Astrocyte (in vitro differentiated cells and primary cell): ENCODE data around the gene FER. TPM values are rescaled to one million over a fixed set of nuclear protein-coding genes. Genes with fewer than 3 reads are reported as not detected.

Experiments used
- DNase-seq: peaks from one replicate; pipeline ENCODE4 v3.0.0-alpha.2; 2010; ENCODE audit warnings: low read depth
- FAIRE-seq: peaks from 2 replicates; lab custom pipeline; 2011; peaks lifted over from hg19 to GRCh38; lab: Jason Lieb, UNC
- H2AFZ ChIP-seq: 2 replicates; pipeline ENCODE4 v1.6.0; 2012; ENCODE audit warnings: low read depth, low read length, inconsistent platforms
- H3K27ac ChIP-seq: 2 replicates; pipeline ENCODE4 v1.5.1; 2011; ENCODE audit warnings: low read depth, low read length, inconsistent platforms
- H3K27me3 ChIP-seq: 2 replicates; pipeline ENCODE4 v1.6.0; 2011; ENCODE audit warnings: low read length, inconsistent platforms; ENCODE audit not compliant: insufficient read depth
- H3K36me3 ChIP-seq: 2 replicates; pipeline ENCODE4 v1.5.1; 2011; ENCODE audit warnings: low read length, inconsistent platforms; ENCODE audit not compliant: insufficient read depth
- H3K4me1 ChIP-seq: 2 replicates; pipeline ENCODE4 v1.5.1; 2011; ENCODE audit warnings: low read length, inconsistent platforms; ENCODE audit not compliant: insufficient read depth
- H3K4me2 ChIP-seq: 2 replicates; pipeline ENCODE4 v1.6.0; 2012; ENCODE audit warnings: low read length, inconsistent platforms
- H3K4me3 ChIP-seq: 2 replicates; pipeline ENCODE4 v1.5.1; 2011; ENCODE audit warnings: low read depth, mild to moderate bottlenecking, low read length, inconsistent platforms; ENCODE audit not compliant: insufficient read depth
- H3K79me2 ChIP-seq: 2 replicates; pipeline ENCODE4 v1.6.0; 2012; ENCODE audit warnings: mild to moderate bottlenecking, low read length, inconsistent platforms; ENCODE audit not compliant: insufficient read depth
- H3K9ac ChIP-seq: 2 replicates; pipeline ENCODE4 v1.6.0; 2012; ENCODE audit warnings: mild to moderate bottlenecking, low read length, inconsistent platforms
- H3K9me3 ChIP-seq: 2 replicates; pipeline ENCODE4 v1.5.1; 2012; ENCODE audit warnings: low read depth, mild to moderate bottlenecking, low read length, inconsistent platforms; ENCODE audit not compliant: insufficient read depth
- H4K20me1 ChIP-seq: 2 replicates; pipeline ENCODE4 v1.6.0; 2012; ENCODE audit warnings: low read length, inconsistent platforms; ENCODE audit not compliant: insufficient read depth
- H3K27ac Mint-ChIP-seq: one replicate; pipeline ENCODE4 v1.8.0; 2021; ENCODE audit warnings: mild to moderate bottlenecking, mixed read lengths; ENCODE audit not compliant: unreplicated experiment
- H3K27me3 Mint-ChIP-seq: one replicate; pipeline ENCODE4 v1.8.0; 2021; ENCODE audit warnings: low read depth, mixed read lengths; ENCODE audit not compliant: unreplicated experiment
- H3K36me3 Mint-ChIP-seq: one replicate; pipeline ENCODE4 v1.8.0; 2021; ENCODE audit warnings: low read depth, mixed read lengths; ENCODE audit not compliant: unreplicated experiment
- H3K4me1 Mint-ChIP-seq: one replicate; pipeline ENCODE4 v1.8.0; 2021; ENCODE audit warnings: low read depth, mixed read lengths; ENCODE audit not compliant: unreplicated experiment
- H3K4me3 Mint-ChIP-seq: one replicate; pipeline ENCODE4 v1.8.0; 2021; ENCODE audit warnings: mild to moderate bottlenecking, moderate library complexity, mixed read lengths; ENCODE audit not compliant: unreplicated experiment
- H3K9me3 Mint-ChIP-seq: one replicate; pipeline ENCODE4 v1.8.0; 2021; ENCODE audit warnings: mild to moderate bottlenecking, mixed read lengths; ENCODE audit not compliant: unreplicated experiment
- EZH2 ChIP-seq: IDR thresholded peaks from 2 replicates; pipeline ENCODE4 v1.6.1; 2012; ENCODE audit warnings: mild to moderate bottlenecking, low read length, inconsistent platforms; ENCODE audit not compliant: insufficient read depth
- total RNA-seq: library from RNA; stranded (reverse); gene quantifications from 2 replicates; pipeline ENCODE4 v1.2.1, GENCODE V29; 2021
- TF ChIP-seq, protein P1 (sequence below): IDR thresholded peaks from 2 replicates; pipeline ENCODE4 v1.5.1; 2011; ENCODE audit warnings: low read depth, mild to moderate bottlenecking, inconsistent platforms, low read length, moderate library complexity; ENCODE audit not compliant: insufficient read depth

Gene FER
- total RNA-seq, 1 donor from 2014 or later: 21.6 TPM

DNA sequence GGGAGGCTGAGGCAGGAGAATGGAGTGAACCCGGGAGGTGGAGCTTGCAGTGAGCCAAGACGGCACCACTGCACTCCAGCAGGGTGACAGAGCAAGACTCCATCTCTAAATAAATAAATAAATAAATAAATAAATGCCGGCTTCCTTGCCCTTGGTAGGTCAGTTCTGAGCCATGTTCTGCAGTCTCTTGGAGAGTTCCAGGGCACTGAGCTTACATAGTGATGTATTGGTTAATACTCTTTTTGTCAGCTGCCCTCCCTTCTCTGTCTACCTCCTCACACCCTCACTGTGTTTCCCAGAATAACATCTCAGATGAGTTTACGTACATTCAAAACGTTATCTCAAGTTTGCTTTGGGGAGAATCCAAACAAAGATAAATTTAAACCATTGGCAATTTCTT, 45.2 kb upstream of the FER start:
- Histone ChIP-seq H3K27me3 (no peaks in the 10 kb centered on the region), H3K4me1 (no peaks in the 10 kb centered on the region), H3K79me2 (no peaks in the 10 kb centered on the region), H3K9me3 (no peaks in the 10 kb centered on the region), H3K36me3 (no peaks in the 10 kb centered on the region), H4K20me1 (no peaks in the 10 kb centered on the region), H3K27ac (no peak overlapping the region), H3K4me3 (no peak overlapping the region), H3K9ac (no peak overlapping the region), H3K4me2 (no peak overlapping the region), H2AFZ (no peak overlapping the region)
- FAIRE-seq (no peak), DNase-seq (no peak)
- Mint-ChIP-seq H3K4me3 (no peak overlapping the region), H3K9me3 (no peaks in the 10 kb centered on the region), H3K36me3 (no peaks in the 10 kb centered on the region), H3K4me1 (no peaks in the 10 kb centered on the region), H3K27ac (no peak overlapping the region), H3K27me3 (no peaks in the 10 kb centered on the region)
- TF ChIP-seq EZH2: no peak
- TF ChIP-seq, protein P1, sequence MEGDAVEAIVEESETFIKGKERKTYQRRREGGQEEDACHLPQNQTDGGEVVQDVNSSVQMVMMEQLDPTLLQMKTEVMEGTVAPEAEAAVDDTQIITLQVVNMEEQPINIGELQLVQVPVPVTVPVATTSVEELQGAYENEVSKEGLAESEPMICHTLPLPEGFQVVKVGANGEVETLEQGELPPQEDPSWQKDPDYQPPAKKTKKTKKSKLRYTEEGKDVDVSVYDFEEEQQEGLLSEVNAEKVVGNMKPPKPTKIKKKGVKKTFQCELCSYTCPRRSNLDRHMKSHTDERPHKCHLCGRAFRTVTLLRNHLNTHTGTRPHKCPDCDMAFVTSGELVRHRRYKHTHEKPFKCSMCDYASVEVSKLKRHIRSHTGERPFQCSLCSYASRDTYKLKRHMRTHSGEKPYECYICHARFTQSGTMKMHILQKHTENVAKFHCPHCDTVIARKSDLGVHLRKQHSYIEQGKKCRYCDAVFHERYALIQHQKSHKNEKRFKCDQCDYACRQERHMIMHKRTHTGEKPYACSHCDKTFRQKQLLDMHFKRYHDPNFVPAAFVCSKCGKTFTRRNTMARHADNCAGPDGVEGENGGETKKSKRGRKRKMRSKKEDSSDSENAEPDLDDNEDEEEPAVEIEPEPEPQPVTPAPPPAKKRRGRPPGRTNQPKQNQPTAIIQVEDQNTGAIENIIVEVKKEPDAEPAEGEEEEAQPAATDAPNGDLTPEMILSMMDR: no peak

DNA sequence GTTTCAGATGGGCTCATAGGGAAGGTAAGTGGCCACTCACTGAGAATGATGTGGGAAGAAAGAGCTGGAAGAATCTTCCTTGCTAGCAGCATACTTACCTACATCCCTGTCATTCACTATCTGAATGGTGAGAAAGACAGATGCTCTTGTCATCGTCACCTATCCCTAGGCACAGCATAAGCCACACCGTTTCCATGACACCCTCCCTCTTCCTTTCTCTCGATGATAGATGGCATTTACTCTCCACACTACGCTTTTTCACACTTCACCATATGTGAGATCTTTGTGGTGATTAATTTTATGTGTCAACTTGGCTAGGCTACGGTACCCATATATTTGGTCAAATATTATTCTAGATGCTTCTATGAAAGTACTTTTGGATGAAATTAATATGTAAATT, 44.4 kb upstream of the FER start:
- Mint-ChIP-seq H3K27me3 (no peaks in the 10 kb centered on the region), H3K4me1 (no peaks in the 10 kb centered on the region), H3K9me3 (no peaks in the 10 kb centered on the region), H3K4me3 (no peak overlapping the region), H3K36me3 (no peaks in the 10 kb centered on the region), H3K27ac (no peak overlapping the region)
- no peak for DNase-seq
- Histone ChIP-seq H3K9me3 (no peaks in the 10 kb centered on the region), H3K79me2 (no peaks in the 10 kb centered on the region), H3K4me3 (no peak overlapping the region), H3K4me1 (no peaks in the 10 kb centered on the region), H3K27ac (no peak overlapping the region), H3K9ac (no peak overlapping the region), H3K36me3 (no peaks in the 10 kb centered on the region), H3K27me3 (no peaks in the 10 kb centered on the region), H2AFZ (no peak overlapping the region), H3K4me2 (no peak overlapping the region), H4K20me1 (no peaks in the 10 kb centered on the region)
- TF ChIP-seq, protein P1: no peak
- no peak for TF ChIP-seq EZH2
- no peak for FAIRE-seq

DNA sequence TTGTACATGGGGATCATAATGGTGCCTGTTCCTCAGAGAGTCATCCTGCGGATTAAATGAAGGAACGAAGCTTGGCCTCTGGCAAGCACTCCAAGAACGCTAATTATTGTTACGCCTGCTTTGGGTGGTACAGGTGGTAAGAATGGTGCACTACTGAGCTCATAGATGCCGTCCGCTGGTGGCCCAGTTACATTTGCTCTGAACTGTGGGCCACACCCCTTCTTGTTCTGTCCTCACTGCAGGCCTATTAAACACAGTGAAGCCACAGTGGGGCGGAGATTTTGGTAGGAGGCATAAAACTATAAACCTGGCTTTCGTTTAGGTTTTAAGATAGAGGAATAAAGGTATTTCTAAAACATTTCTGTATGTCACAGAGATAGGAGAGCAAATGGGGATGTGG, 40.6 kb upstream of the FER start:
- Histone ChIP-seq H3K4me2 (no peak overlapping the region), H3K27ac (no peak overlapping the region), H3K4me3 (no peak overlapping the region), H2AFZ (no peak overlapping the region), H4K20me1 (no peaks in the 10 kb centered on the region), H3K36me3 (no peaks in the 10 kb centered on the region), H3K79me2 (no peaks in the 10 kb centered on the region), H3K4me1 (no peaks in the 10 kb centered on the region), H3K9ac (no peak overlapping the region), H3K9me3 (no peaks in the 10 kb centered on the region), H3K27me3 (no peaks in the 10 kb centered on the region)
- Mint-ChIP-seq H3K27ac (no peak overlapping the region), H3K36me3 (no peaks in the 10 kb centered on the region), H3K4me3 (no peak overlapping the region), H3K27me3 (no peaks in the 10 kb centered on the region), H3K4me1 (no peaks in the 10 kb centered on the region), H3K9me3 (no peaks in the 10 kb centered on the region)
- DNase-seq: no peak
- FAIRE-seq: no peak
- TF ChIP-seq, protein P1: no peak
- no peak for TF ChIP-seq EZH2
